IMR-90 (cell line): ENCODE results near the gene ZAP70. TPM values are rescaled to one million over a fixed set of nuclear protein-coding genes. Genes with fewer than 3 reads are reported as not detected.

ENCODE experiments used
- ATAC-seq: fragments of 200-7000 bp; cut with Tn5 transposase; 2 replicates; pipeline ENCODE4 v1.9.1; 2020; ENCODE audit warnings: low read depth, mild to moderate bottlenecking, moderate library complexity
- BruUV-seq: library from RNA; stranded (reverse); fragments of 400-500 nt; replicated peaks from 2 replicates; lab custom pipeline; 2021; lab: Mats Ljungman, UMichigan
- CTCF ChIA-PET: fragments of 300-600 bp; formaldehyde crosslinking; extraction: SDS; loops from one replicate; lab custom pipeline; 2021; ENCODE audit warnings: antibody characterized with exemption; lab: Yijun Ruan, JAX
- POLR2A ChIA-PET: fragments of 300-600 bp; sonication (Branson Sonifier 250); formaldehyde crosslinking; loops from one replicate; lab custom pipeline; 2022; ENCODE audit warnings: antibody characterized with exemption; ENCODE audit not compliant: unreplicated experiment; lab: Charles Lee
- DNase-seq: peaks from one replicate; pipeline ENCODE4 v3.0.0; 2013
- H2AFZ ChIP-seq: replicated peaks from 2 replicates; pipeline ENCODE3; 2013; ENCODE audit warnings: low read length, mild to moderate bottlenecking; ENCODE audit not compliant: poor library complexity
- H2AK5ac ChIP-seq: 2 replicates; pipeline ENCODE4 v1.6.1; 2013; ENCODE audit warnings: low read depth, low read length, inconsistent platforms
- H2AK9ac ChIP-seq: replicated peaks from 2 replicates; pipeline ENCODE3; 2013; ENCODE audit warnings: mild to moderate bottlenecking, low read depth, low read length, moderate library complexity; ENCODE audit not compliant: poor library complexity
- H2BK120ac ChIP-seq: 2 replicates; pipeline ENCODE4 v1.6.1; 2013; ENCODE audit warnings: low read depth, low read length, inconsistent platforms
- H2BK15ac ChIP-seq: 3 replicates; pipeline ENCODE4 v1.6.1; 2013; ENCODE audit warnings: low read depth, low read length, inconsistent platforms
- H2BK20ac ChIP-seq: 2 replicates; pipeline ENCODE4 v1.6.1; 2013; ENCODE audit warnings: low read depth, mild to moderate bottlenecking, inconsistent platforms, low read length, moderate library complexity
- H2BK5ac ChIP-seq: 2 replicates; pipeline ENCODE4 v1.6.1; 2013; ENCODE audit warnings: mild to moderate bottlenecking, low read depth, low read length, inconsistent platforms; ENCODE audit not compliant: poor library complexity, severe bottlenecking
- H3K14ac ChIP-seq: replicated peaks from 2 replicates; pipeline ENCODE4 v1.6.1; 2013; ENCODE audit warnings: low read depth, low read length, inconsistent platforms
- H3K18ac ChIP-seq: 2 replicates; pipeline ENCODE4 v1.6.1; 2013; ENCODE audit warnings: low read depth, low read length, control low read depth
- H3K23ac ChIP-seq: 2 replicates; pipeline ENCODE4 v1.6.1; 2013; ENCODE audit warnings: low read depth, low read length, inconsistent platforms
- H3K27ac ChIP-seq: 2 replicates; pipeline ENCODE4 v1.5.1; 2013; ENCODE audit warnings: mild to moderate bottlenecking, control low read depth, low read length; ENCODE audit not compliant: insufficient read depth
- H3K27me3 ChIP-seq: 2 replicates; pipeline ENCODE4 v1.6.1; 2013; ENCODE audit warnings: low read length; ENCODE audit not compliant: control insufficient read depth, insufficient read depth
- H3K36me3 ChIP-seq: 2 replicates; pipeline ENCODE4 v1.6.1; 2013; ENCODE audit warnings: low read length, mixed read lengths; ENCODE audit not compliant: control insufficient read depth, insufficient read depth
- H3K4ac ChIP-seq: 2 replicates; pipeline ENCODE4 v1.6.1; 2013; ENCODE audit warnings: low read depth, low read length, inconsistent platforms
- H3K4me1 ChIP-seq: 2 replicates; pipeline ENCODE4 v1.6.1; 2013; ENCODE audit warnings: low read length, mixed read lengths; ENCODE audit not compliant: control insufficient read depth, insufficient read depth
- H3K4me2 ChIP-seq: 2 replicates; pipeline ENCODE4 v1.6.1; 2013; ENCODE audit warnings: low read depth, mild to moderate bottlenecking, control low read depth, low read length, moderate library complexity
- H3K4me3 ChIP-seq: 2 replicates; pipeline ENCODE4 v1.5.1; 2013; ENCODE audit warnings: low read depth, mild to moderate bottlenecking, control low read depth, low read length, moderate library complexity; ENCODE audit not compliant: insufficient read depth
- H3K56ac ChIP-seq: 2 replicates; pipeline ENCODE4 v1.6.1; 2013; ENCODE audit warnings: low read length, inconsistent platforms; ENCODE audit not compliant: insufficient read depth; ENCODE audit errors: extremely low read depth
- H3K79me1 ChIP-seq, 2 experiments: 2 replicates each; pipeline ENCODE4 v1.6.1; 2013; ENCODE audit warnings: low read length in 2 of 2, inconsistent platforms in 1 of 2, low read depth in 1 of 2
- H3K9ac ChIP-seq: 2 replicates; pipeline ENCODE4 v1.6.1; 2013; ENCODE audit warnings: low read depth, low read length, control low read depth
- H3K9me1 ChIP-seq: 2 replicates; pipeline ENCODE4 v1.6.1; 2013; ENCODE audit warnings: low read length, inconsistent platforms; ENCODE audit not compliant: insufficient read depth
- H3K9me3 ChIP-seq: 2 replicates; pipeline ENCODE4 v1.6.1; 2013; ENCODE audit warnings: low read length; ENCODE audit not compliant: control insufficient read depth, insufficient read depth
- H4K20me1 ChIP-seq: 2 replicates; pipeline ENCODE4 v1.6.1; 2013; ENCODE audit warnings: low read length, inconsistent platforms; ENCODE audit not compliant: insufficient read depth
- H4K5ac ChIP-seq: 2 replicates; pipeline ENCODE4 v1.6.1; 2013; ENCODE audit warnings: mild to moderate bottlenecking, low read depth, low read length, control low read depth
- H4K8ac ChIP-seq, 2 experiments: 2 replicates each; pipeline ENCODE4 v1.6.1; 2013; ENCODE audit warnings: low read depth in 2 of 2, low read length in 2 of 2, control low read depth in 1 of 2, inconsistent platforms in 1 of 2
- H4K91ac ChIP-seq: 2 replicates; pipeline ENCODE4 v1.6.1; 2013; ENCODE audit warnings: low read depth, low read length, inconsistent platforms; ENCODE audit not compliant: insufficient read depth
- BHLHE40 ChIP-seq: fragments of 150-350 bp; IDR thresholded peaks from 2 replicates; pipeline ENCODE4 v1.6.1; 2016; ENCODE audit warnings: mild to moderate bottlenecking, low read depth, low read length
- ELK1 ChIP-seq: fragments of 150-350 bp; IDR thresholded peaks from 2 replicates; pipeline ENCODE4 v1.6.1; 2016; ENCODE audit warnings: low read depth, mild to moderate bottlenecking, low read length, moderate library complexity, borderline replicate concordance
- FOS ChIP-seq: fragments of 150-350 bp; IDR thresholded peaks from 2 replicates; pipeline ENCODE4 v1.6.1; 2016; ENCODE audit warnings: low read depth, low read length
- MAFK ChIP-seq: IDR thresholded peaks from 2 replicates; pipeline ENCODE4 v1.6.1; 2012; ENCODE audit warnings: low read depth, low read length, improper control_type of control experiment
- MAZ ChIP-seq: IDR thresholded peaks from 2 replicates; pipeline ENCODE4 v1.6.1; 2012; ENCODE audit warnings: low read depth, mild to moderate bottlenecking, low read length, improper control_type of control experiment, moderate library complexity, borderline replicate concordance
- NFE2L2 ChIP-seq: fragments of 150-350 bp; IDR thresholded peaks from 2 replicates; pipeline ENCODE4 v1.6.1; 2016; ENCODE audit warnings: low read depth, mild to moderate bottlenecking, low read length
- SMC3 ChIP-seq: fragments of 150-350 bp; IDR thresholded peaks from 2 replicates; pipeline ENCODE4 v1.6.1; 2016; ENCODE audit warnings: low read depth, mild to moderate bottlenecking, antibody characterized with exemption, low read length, moderate library complexity
- WGBS, 2 experiments: methylation state at CpG; one replicate each; pipeline versions ENCODE4 v1.1.5 to v1.1.7; 2013; ENCODE audit warnings: missing lambda C conversion rate in 2 of 2; ENCODE audit not compliant: insufficient read length in 1 of 2; ENCODE audit errors: extremely low coverage in 2 of 2; 5-methylcytosine and 5-hydroxymethylcytosine counted together
- dilution Hi-C: fragments of 300-500 bp; cut with HindIII; formaldehyde crosslinking; loops from one replicate; pipeline ENCODE4 v1.14.3; 2018; ENCODE audit warnings: low sequenced_read_pairs; ENCODE audit not compliant: unreplicated experiment
- in situ Hi-C: fragments of 300-500 bp; cut with MboI; formaldehyde crosslinking; loops from 3 replicates; pipeline ENCODE4 v1.14.3; 2019; ENCODE audit warnings: low sequenced_read_pairs, inconsistent platforms, mixed read lengths
- intact Hi-C: fragments of 100-400 bp; cut with micrococcal nuclease; formaldehyde crosslinking; loops from 2 replicates; pipeline ENCODE4 v1.10.0; 2022
- polyA plus RNA-seq, 3 experiments: library from polyadenylated mRNA; depleted of rRNA; stranded (reverse); fragments of >200 nt; gene quantifications; 2 replicates each; pipeline ENCODE4 v1.2.3, GENCODE V29; 2012; ENCODE audit warnings: low replicate concordance in 1 of 3
- total RNA-seq: library from RNA; depleted of rRNA; stranded (reverse); fragments of >200 nt; gene quantifications from 2 replicates; pipeline ENCODE4 v1.2.3, GENCODE V29; 2012

Gene ZAP70
- total and polyA plus RNA-seq, 2 of the 4 experiments (the other 2 are of a cell fraction): under 0.01 to 0.09 TPM

GRCh38 chr2:97695744-97696143 lies 17.6 kb upstream of the ZAP70 start:
- no peaks in the 10 kb centered on the region for H4K20me1 ChIP-seq
- no peak overlapping the region for H2AK9ac ChIP-seq
- H3K4me1 ChIP-seq: no peaks in the 10 kb centered on the region
- H3K27me3 ChIP-seq: no peaks in the 10 kb centered on the region; the same call in 1 of the 2 replicates
- H4K91ac ChIP-seq: no peak overlapping the region
- no peak overlapping the region for H3K4ac ChIP-seq
- no peak overlapping the region for H3K4me2 ChIP-seq
- DNase-seq (no peak), ATAC-seq (no peak)
- no peak overlapping the region for H2BK15ac ChIP-seq
- H2BK5ac ChIP-seq: no peak overlapping the region
- H3K9ac ChIP-seq: no peak overlapping the region
- dilution Hi-C loops (no loop called here), in situ Hi-C loops (loop anchor here (10.0 kb wide), 1 partner anchor 101 kb away; no protein-coding TSS in a partner anchor), intact Hi-C loops (no loop called here)
- ChIA-PET CTCF (interaction anchor here (2.3 to 5.3 kb wide), 2 partner anchors 31 to 105 kb away, joined by 5 to 47 read pairs; partner anchors contain the start of gene ANKRD36B), POLR2A (no interaction called here)
- no peaks in the 10 kb centered on the region for H3K79me1 ChIP-seq
- H4K8ac ChIP-seq: no peak overlapping the region
- no peak overlapping the region for H2AFZ ChIP-seq
- H3K23ac ChIP-seq: no peak overlapping the region
- no TSS peak for BruUV-seq
- no peaks in the 10 kb centered on the region for H3K9me1 ChIP-seq
- no peak overlapping the region for H2BK20ac ChIP-seq
- H3K27ac ChIP-seq: no peak overlapping the region
- H3K56ac ChIP-seq: no peak overlapping the region
- no peak overlapping the region for H4K5ac ChIP-seq
- H3K9me3 ChIP-seq: no peaks in the 10 kb centered on the region
- no CpG with 5 or more reads among the region's 5 CpGs for WGBS, 2 experiments
- H2AK5ac ChIP-seq: no peak overlapping the region
- no peak overlapping the region for H3K14ac ChIP-seq
- H3K18ac ChIP-seq: no peak overlapping the region
- TF ChIP-seq MAFK (no peak), MAZ (no peak), FOS (no peak), ELK1 (no peak), NFE2L2 (no peak), SMC3 (no peak), BHLHE40 (no peak)
- H3K4me3 ChIP-seq: no peak overlapping the region
- H3K36me3 ChIP-seq: no peaks in the 10 kb centered on the region
- H2BK120ac ChIP-seq: no peak overlapping the region
